HG02885 (cell line): ENCODE measurements around the gene PDGFC.

Source experiments
- ATAC-seq: cut with Tn5 transposase; IDR thresholded peaks from one replicate; pipeline ENCODE4 v1.9.1; 2021; ENCODE audit warnings: mild to moderate bottlenecking; ENCODE audit not compliant: unreplicated experiment, poor library complexity

The PDGFC gene

GRCh38 chr4:156976147-156976546 lies 4.5 kb upstream of the PDGFC start:
- ATAC-seq, result no peak

- no peak for ATAC-seq
Observed at GRCh38 chr4:156975686-156976085, 4.1 kb upstream of the PDGFC start.

GRCh38 chr4:156974264-156974663 lies 2.7 kb upstream of the PDGFC start:
- ATAC-seq, result no peak

- no peak for ATAC-seq
Observed at GRCh38 chr4:156972379-156973015, 898 bp upstream of the PDGFC start.

- ATAC-seq, result no peak
Observed at GRCh38 chr4:156971165-156971675, 379 bp downstream of the PDGFC start.

- no peak for ATAC-seq
Observed at GRCh38 chr4:156970501-156971164, 966 bp downstream of the PDGFC start.

GRCh38 chr4:156969911-156970310 lies 1.7 kb downstream of the PDGFC start:
- no peak for ATAC-seq

- no peak for ATAC-seq
Observed at GRCh38 chr4:156969101-156969500, 2.5 kb downstream of the PDGFC start.

GRCh38 chr4:156968479-156968984 lies 3.1 kb downstream of the PDGFC start:
- peak; percentile 82 for ATAC-seq

- ATAC-seq, result no peak
Observed at GRCh38 chr4:156966836-156967235, 4.8 kb downstream of the PDGFC start.

- no peak for ATAC-seq
Observed at GRCh38 chr4:156963419-156963818, 8.2 kb downstream of the PDGFC start.

GRCh38 chr4:156962528-156962974 lies 9.0 kb downstream of the PDGFC start:
- no peak for ATAC-seq

- ATAC-seq, result no peak
Observed at GRCh38 chr4:156962058-156962358, 9.6 kb downstream of the PDGFC start.

GRCh38 chr4:156961196-156962057 lies 10.2 kb downstream of the PDGFC start:
- ATAC-seq, result no peak

GRCh38 chr4:156959298-156959702 lies 12.3 kb downstream of the PDGFC start:
- no peak for ATAC-seq

- no peak for ATAC-seq
Observed at GRCh38 chr4:156958276-156959074, 13.1 kb downstream of the PDGFC start.

- ATAC-seq, result no peak
Observed at GRCh38 chr4:156957556-156957955, 14.0 kb downstream of the PDGFC start.

GRCh38 chr4:156956826-156957368 lies 14.7 kb downstream of the PDGFC start:
- ATAC-seq, result no peak

- no peak for ATAC-seq
Observed at GRCh38 chr4:156956359-156956758, 15.2 kb downstream of the PDGFC start.

GRCh38 chr4:156954587-156954986 lies 17.0 kb downstream of the PDGFC start:
- ATAC-seq, result no peak
